NT2/D1 (cell line): ENCODE measurements around the gene TRPV5.

ENCODE experiments used
- DNase-seq: peaks from one replicate; pipeline ENCODE4 v3.0.0-alpha.2; 2011; ENCODE audit warnings: low read depth, low spot score
- H3K27me3 ChIP-seq: 2 replicates; pipeline ENCODE4 v1.6.0; 2011; ENCODE audit warnings: mild to moderate bottlenecking; ENCODE audit not compliant: insufficient read length, insufficient read depth
- H3K36me3 ChIP-seq: 2 replicates; pipeline ENCODE4 v1.6.1; 2011; ENCODE audit warnings: mild to moderate bottlenecking, low read length, mixed read lengths; ENCODE audit not compliant: insufficient read depth, insufficient read length
- H3K4me1 ChIP-seq: 2 replicates; pipeline ENCODE4 v1.5.1; 2011; ENCODE audit not compliant: insufficient read depth, insufficient read length
- H3K4me3 ChIP-seq: 2 replicates; pipeline ENCODE4 v1.5.1; 2011; ENCODE audit warnings: low read depth; ENCODE audit not compliant: insufficient read length
- H3K9ac ChIP-seq: 2 replicates; pipeline ENCODE4 v1.6.0; 2011; ENCODE audit warnings: low read depth; ENCODE audit not compliant: insufficient read length
- H3K9me3 ChIP-seq: 2 replicates; pipeline ENCODE4 v1.5.1; 2011; ENCODE audit warnings: mild to moderate bottlenecking, low read length; ENCODE audit not compliant: insufficient read depth
- SUZ12 ChIP-seq: IDR thresholded peaks from 2 replicates; pipeline ENCODE4 v1.6.1; 2011; ENCODE audit not compliant: insufficient read length, insufficient read depth; ENCODE audit errors: extremely low read depth
- YY1 ChIP-seq: IDR thresholded peaks from 2 replicates; pipeline ENCODE4 v1.6.1; 2011; ENCODE audit not compliant: insufficient read length, insufficient read depth
- ZNF274 ChIP-seq: IDR thresholded peaks from 2 replicates; pipeline ENCODE4 v1.6.1; 2011; ENCODE audit warnings: mild to moderate bottlenecking, low read depth, low read length

The TRPV5 gene

GRCh38 chr7:142930126-142930730 lies 3.3 kb downstream of the TRPV5 start:
- DNase-seq: no peak
- no peak overlapping the region for H3K4me3 ChIP-seq
- H3K9ac ChIP-seq: no peak overlapping the region
- H3K4me1 ChIP-seq: no peaks in the 10 kb centered on the region
- no peaks in the 10 kb centered on the region for H3K36me3 ChIP-seq
- no peaks in the 10 kb centered on the region for H3K27me3 ChIP-seq
- H3K9me3 ChIP-seq: no peaks in the 10 kb centered on the region
- no peak for TF ChIP-seq YY1
- no peak for TF ChIP-seq SUZ12
- TF ChIP-seq ZNF274: no peak

GRCh38 chr7:142927949-142928348 lies 5.6 kb downstream of the TRPV5 start:
- Histone ChIP-seq H3K4me3 (no peak overlapping the region), H3K36me3 (no peaks in the 10 kb centered on the region), H3K27me3 (no peaks in the 10 kb centered on the region), H3K9ac (no peak overlapping the region), H3K4me1 (no peaks in the 10 kb centered on the region), H3K9me3 (no peaks in the 10 kb centered on the region)
- DNase-seq: no peak
- TF ChIP-seq YY1 (no peak), SUZ12 (no peak), ZNF274 (no peak)

- Histone ChIP-seq H3K4me3 (no peak overlapping the region), H3K27me3 (no peaks in the 10 kb centered on the region), H3K9me3 (no peaks in the 10 kb centered on the region), H3K9ac (no peak overlapping the region), H3K4me1 (no peaks in the 10 kb centered on the region), H3K36me3 (no peaks in the 10 kb centered on the region)
- TF ChIP-seq SUZ12 (no peak), YY1 (no peak), ZNF274 (no peak)
- DNase-seq: no peak
These were observed 6.3 kb downstream of the TRPV5 start for GRCh38 chr7:142927085-142927745.

- Histone ChIP-seq H3K9ac (no peak overlapping the region), H3K9me3 (no peaks in the 10 kb centered on the region), H3K36me3 (no peaks in the 10 kb centered on the region), H3K4me3 (no peak overlapping the region), H3K27me3 (no peaks in the 10 kb centered on the region), H3K4me1 (no peaks in the 10 kb centered on the region)
- DNase-seq: no peak
- no peak for TF ChIP-seq YY1
- no peak for TF ChIP-seq ZNF274
- TF ChIP-seq SUZ12: no peak
These were observed 8.1 kb downstream of the TRPV5 start for GRCh38 chr7:142925413-142925812.

GRCh38 chr7:142923391-142923790 lies 10.2 kb downstream of the TRPV5 start:
- no peaks in the 10 kb centered on the region for H3K36me3 ChIP-seq
- no peak overlapping the region for H3K9ac ChIP-seq
- DNase-seq: no peak
- H3K4me3 ChIP-seq: no peak overlapping the region
- no peaks in the 10 kb centered on the region for H3K27me3 ChIP-seq
- no peaks in the 10 kb centered on the region for H3K4me1 ChIP-seq
- TF ChIP-seq ZNF274 (no peak), SUZ12 (no peak), YY1 (no peak)
- H3K9me3 ChIP-seq: no peaks in the 10 kb centered on the region

GRCh38 chr7:142919656-142920055 lies 13.9 kb downstream of the TRPV5 start:
- Histone ChIP-seq H3K4me1 (no peaks in the 10 kb centered on the region), H3K9me3 (no peaks in the 10 kb centered on the region), H3K27me3 (no peaks in the 10 kb centered on the region), H3K4me3 (no peak overlapping the region), H3K9ac (no peak overlapping the region), H3K36me3 (no peaks in the 10 kb centered on the region)
- DNase-seq: no peak
- TF ChIP-seq YY1: no peak
- TF ChIP-seq ZNF274: no peak
- no peak for TF ChIP-seq SUZ12

- no peak for TF ChIP-seq ZNF274
- TF ChIP-seq YY1: no peak
- no peak for TF ChIP-seq SUZ12
- Histone ChIP-seq H3K4me1 (no peaks in the 10 kb centered on the region), H3K36me3 (no peaks in the 10 kb centered on the region), H3K9ac (no peak overlapping the region), H3K27me3 (no peaks in the 10 kb centered on the region), H3K9me3 (no peaks in the 10 kb centered on the region), H3K4me3 (no peak overlapping the region)
- DNase-seq: no peak
These were observed 14.6 kb downstream of the TRPV5 start for GRCh38 chr7:142918901-142919300.
